SK-N-MC (cell line): Measurements from ENCODE around the gene PCBP3.

Experiments
- EZH2 ChIP-seq: fragments of 200-600 bp; sonication (generic); IDR thresholded peaks from one replicate; pipeline ENCODE4 v1.6.1; 2017; ENCODE audit warnings: antibody characterized with exemption
- POLR2AphosphoS5 ChIP-seq: IDR thresholded peaks from 2 replicates; pipeline ENCODE4 v1.6.1; 2012; ENCODE audit warnings: mild to moderate bottlenecking, low read depth, low read length, borderline replicate concordance

- TF ChIP-seq EZH2 = no peak
- no peak for TF ChIP-seq POLR2AphosphoS5
Observed at GRCh38 chr21:45823100-45823681, 179.7 kb downstream of the PCBP3 start.
